ENCODE data around the gene SMYD3.

DNA sequence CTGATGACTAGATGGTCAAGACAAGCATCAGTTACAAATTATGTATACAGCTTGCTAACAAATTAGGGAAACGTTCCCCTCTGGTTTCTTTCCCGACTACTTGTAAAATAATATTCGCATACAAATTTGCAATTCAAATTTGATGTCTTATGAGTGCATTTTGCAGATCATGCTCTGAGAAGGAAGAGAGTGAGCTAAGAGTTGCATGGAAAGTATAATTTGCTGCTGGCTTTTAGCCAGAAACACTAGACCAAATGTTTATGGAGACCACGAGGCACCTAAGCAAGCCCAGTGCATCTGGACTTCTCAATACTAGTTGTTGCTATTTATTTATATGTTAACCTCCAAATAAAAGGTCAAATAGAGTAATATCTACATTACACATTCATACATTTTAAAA lies 216.0 kb downstream of the SMYD3 start:
- TF ChIP-seq, protein P1, sequence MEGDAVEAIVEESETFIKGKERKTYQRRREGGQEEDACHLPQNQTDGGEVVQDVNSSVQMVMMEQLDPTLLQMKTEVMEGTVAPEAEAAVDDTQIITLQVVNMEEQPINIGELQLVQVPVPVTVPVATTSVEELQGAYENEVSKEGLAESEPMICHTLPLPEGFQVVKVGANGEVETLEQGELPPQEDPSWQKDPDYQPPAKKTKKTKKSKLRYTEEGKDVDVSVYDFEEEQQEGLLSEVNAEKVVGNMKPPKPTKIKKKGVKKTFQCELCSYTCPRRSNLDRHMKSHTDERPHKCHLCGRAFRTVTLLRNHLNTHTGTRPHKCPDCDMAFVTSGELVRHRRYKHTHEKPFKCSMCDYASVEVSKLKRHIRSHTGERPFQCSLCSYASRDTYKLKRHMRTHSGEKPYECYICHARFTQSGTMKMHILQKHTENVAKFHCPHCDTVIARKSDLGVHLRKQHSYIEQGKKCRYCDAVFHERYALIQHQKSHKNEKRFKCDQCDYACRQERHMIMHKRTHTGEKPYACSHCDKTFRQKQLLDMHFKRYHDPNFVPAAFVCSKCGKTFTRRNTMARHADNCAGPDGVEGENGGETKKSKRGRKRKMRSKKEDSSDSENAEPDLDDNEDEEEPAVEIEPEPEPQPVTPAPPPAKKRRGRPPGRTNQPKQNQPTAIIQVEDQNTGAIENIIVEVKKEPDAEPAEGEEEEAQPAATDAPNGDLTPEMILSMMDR (IDR thresholded peaks at IDR 0.05): no peak
- TF ChIP-seq EZH2 (IDR thresholded peaks at IDR 0.05; ENCODE audit: borderline replicate concordance, insufficient read depth, low read depth, low read length, poor library complexity, severe bottlenecking): no peak
